Measurements from ENCODE around the gene UCN.

Gene UCN

DNA sequence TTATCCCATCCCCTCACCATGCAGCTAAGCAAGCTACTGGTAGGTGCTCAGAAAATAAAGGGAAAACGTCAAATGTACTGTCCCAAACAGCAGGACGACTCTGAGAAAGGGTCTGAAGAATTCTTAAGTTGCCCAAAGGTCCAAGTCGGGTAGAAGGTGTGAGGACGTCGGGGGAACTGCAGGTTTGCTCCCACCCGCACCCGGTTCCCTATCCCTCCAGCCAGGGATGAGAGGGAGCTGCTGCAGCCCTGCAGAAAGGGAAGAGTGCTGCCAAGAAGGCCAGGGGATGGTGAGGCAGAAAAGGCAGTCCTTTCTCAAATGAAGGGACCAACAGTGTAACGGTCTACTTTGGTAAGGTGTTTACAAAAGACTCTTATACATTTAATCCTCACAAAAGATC lies 6.9 kb upstream of the UCN start:
- H3K4me3 ChIP-seq (ENCODE audit: low read depth, low read length), result no peak overlapping the region
- no peak for TF ChIP-seq CTCF (IDR thresholded peaks at IDR 0.05; ENCODE audit: low read depth, low read length)
- DNase-seq (ENCODE audit: low read depth, low spot score), result no peak
- in situ Hi-C loops (cut with HindIII; ENCODE audit: low sequenced_read_pairs), result no loop called here

DNA sequence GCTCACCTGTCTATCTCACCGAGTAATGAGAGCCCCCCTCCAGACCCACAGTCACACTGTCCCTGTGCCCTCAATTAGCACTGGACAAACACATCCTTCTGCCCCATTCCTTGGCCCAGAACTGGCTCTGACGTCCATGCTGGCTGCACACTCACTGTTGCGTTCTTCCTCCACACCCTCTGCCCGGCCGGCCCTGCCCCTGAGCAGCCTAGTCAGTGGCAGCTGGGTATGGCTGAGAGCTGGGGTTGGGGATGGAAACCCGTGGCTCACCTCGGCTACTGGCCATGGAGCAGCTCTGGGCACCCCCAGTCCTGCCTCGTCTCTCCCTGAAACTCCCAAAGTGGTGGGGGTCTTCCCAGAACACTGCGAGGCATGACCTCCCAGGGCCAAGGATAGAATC lies 6.5 kb upstream of the UCN start:
- no peak for TF ChIP-seq CTCF (IDR thresholded peaks at IDR 0.05; ENCODE audit: low read depth, low read length)
- in situ Hi-C loops (cut with HindIII; ENCODE audit: low sequenced_read_pairs), result no loop called here
- DNase-seq (ENCODE audit: low read depth, low spot score), result no peak
- H3K4me3 ChIP-seq (ENCODE audit: low read depth, low read length), result no peak overlapping the region

GRCh38 chr2:27313882-27314645 lies 5.8 kb upstream of the UCN start:
- DNase-seq (ENCODE audit: low read depth, low spot score), result no peak
- in situ Hi-C loops (cut with HindIII; ENCODE audit: low sequenced_read_pairs), result no loop called here
- H3K4me3 ChIP-seq (ENCODE audit: low read depth, low read length), result no peak overlapping the region
- no peak for TF ChIP-seq CTCF (IDR thresholded peaks at IDR 0.05; ENCODE audit: low read depth, low read length)

DNA sequence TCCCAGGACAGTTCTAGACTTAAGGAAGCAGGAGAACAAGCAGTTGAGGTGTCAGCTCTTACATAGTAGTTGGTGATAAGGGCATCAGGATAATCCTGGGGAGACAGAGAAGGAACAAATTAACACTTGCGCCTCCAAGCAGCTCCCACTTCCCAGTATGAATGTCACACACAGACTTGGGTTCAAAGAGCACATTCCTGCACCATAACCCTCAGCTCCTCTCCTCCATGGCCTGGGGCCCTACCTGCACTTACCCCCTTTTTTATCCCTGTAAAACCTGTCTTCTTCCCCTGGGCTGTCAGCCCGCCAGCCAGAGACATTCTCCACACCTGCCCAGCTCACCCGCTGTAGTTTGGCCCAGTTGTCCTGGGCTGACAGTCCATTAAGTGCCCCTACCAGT lies 3.9 kb upstream of the UCN start:
- in situ Hi-C loops (cut with HindIII; ENCODE audit: low sequenced_read_pairs), result no loop called here
- no peak overlapping the region for H3K4me3 ChIP-seq (ENCODE audit: low read depth, low read length)
- TF ChIP-seq CTCF (IDR thresholded peaks at IDR 0.05; ENCODE audit: low read depth, low read length), result no peak
- DNase-seq (ENCODE audit: low read depth, low spot score), result no peak

DNA sequence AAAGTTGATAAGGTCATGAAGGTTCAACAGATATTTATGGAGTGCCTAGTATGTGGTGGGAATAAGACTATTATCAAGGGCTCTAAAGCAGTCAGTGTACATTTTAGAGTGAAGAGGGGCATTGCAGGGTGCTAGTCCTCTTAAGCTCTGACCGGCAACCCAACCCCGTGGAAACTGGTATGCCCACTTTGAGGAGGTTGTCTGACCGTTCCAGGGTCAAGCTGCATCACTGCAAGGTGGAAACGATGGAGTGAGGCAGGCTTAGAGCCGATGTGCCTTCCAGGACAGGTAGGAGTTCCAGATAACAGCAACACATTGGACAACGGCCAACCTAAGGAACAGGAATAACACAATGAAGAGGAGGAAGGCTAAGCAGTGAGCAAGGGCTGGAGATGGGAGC lies 1.4 kb upstream of the UCN start:
- in situ Hi-C loops (cut with HindIII; ENCODE audit: low sequenced_read_pairs), result no loop called here
- TF ChIP-seq CTCF (IDR thresholded peaks at IDR 0.05; ENCODE audit: low read depth, low read length), result no peak
- H3K4me3 ChIP-seq (ENCODE audit: low read depth, low read length), result no peak overlapping the region
- no peak for DNase-seq (ENCODE audit: low read depth, low spot score)

- in situ Hi-C loops (cut with HindIII; ENCODE audit: low sequenced_read_pairs), result no loop called here
- TF ChIP-seq CTCF (IDR thresholded peaks at IDR 0.05; ENCODE audit: low read depth, low read length), result no peak
- DNase-seq (ENCODE audit: low read depth, low spot score), result no peak
- no peak overlapping the region for H3K4me3 ChIP-seq (ENCODE audit: low read depth, low read length)
These were observed 493 bp downstream of the UCN start for GRCh38 chr2:27307545-27308358.
